Measurements from ENCODE around the gene STX3. TPM values are rescaled to one million over a fixed set of nuclear protein-coding genes. Genes with fewer than 3 reads are reported as not detected.

The STX3 gene
- total RNA-seq, 4 donors from 2014 or later = 8.9 to 36.6 (median 26.3) TPM

GRCh38 chr11:59785818-59786217 is 30.6 kb downstream of the STX3 start:
- H3K9me3 ChIP-seq = no peaks in the 10 kb centered on the region
- TF ChIP-seq POLR2A (IDR thresholded peaks at IDR 0.05) (no peak), CTCF (IDR thresholded peaks at IDR 0.05) (no peak)
- H3K4me3 ChIP-seq = no peak overlapping the region

GRCh38 chr11:59787255-59787588 is 32.0 kb downstream of the STX3 start:
- Histone ChIP-seq H3K9me3 (no peaks in the 10 kb centered on the region), H3K36me3 (no peaks in the 10 kb centered on the region), H3K27ac (no peak overlapping the region), H3K27me3 (no peaks in the 10 kb centered on the region), H3K4me3 (no peak overlapping the region), H3K4me1 (no peaks in the 10 kb centered on the region)
- intact Hi-C loops (cut with DNase I; ENCODE audit: low total_unique reads) = no loop called here
- TF ChIP-seq POLR2A (IDR thresholded peaks at IDR 0.05) = no peak
- no peak for TF ChIP-seq CTCF (IDR thresholded peaks at IDR 0.05)
- no peak for DNase-seq

More at GRCh38 chr11:59785818-59786217, 30.6 kb downstream of the STX3 start:
- Histone ChIP-seq H3K36me3 (no peaks in the 10 kb centered on the region), H3K27ac (no peak overlapping the region), H3K4me1 (no peaks in the 10 kb centered on the region), H3K27me3 (no peaks in the 10 kb centered on the region)
- intact Hi-C loops (cut with DNase I; ENCODE audit: low total_unique reads) = no loop called here
- DNase-seq = no peak

GRCh38 chr11:59787816-59788215 is 32.6 kb downstream of the STX3 start:
- no peaks in the 10 kb centered on the region for H3K27me3 ChIP-seq
- no peaks in the 10 kb centered on the region for H3K36me3 ChIP-seq
- no peak overlapping the region for H3K4me3 ChIP-seq
- H3K4me1 ChIP-seq = no peaks in the 10 kb centered on the region
- H3K9me3 ChIP-seq = no peaks in the 10 kb centered on the region
- TF ChIP-seq POLR2A (IDR thresholded peaks at IDR 0.05) (no peak), CTCF (IDR thresholded peaks at IDR 0.05) (no peak)
- DNase-seq = no peak
- intact Hi-C loops (cut with DNase I; ENCODE audit: low total_unique reads) = no loop called here
- H3K27ac ChIP-seq = no peak overlapping the region

GRCh38 chr11:59791639-59792038 is 36.5 kb downstream of the STX3 start:
- no peaks in the 10 kb centered on the region for H3K9me3 ChIP-seq
- no peak overlapping the region for H3K4me3 ChIP-seq
- H3K36me3 ChIP-seq = peaks cover 0 to 2% of the 10 kb centered on the region in 2 donors
- no peak for TF ChIP-seq CTCF (IDR thresholded peaks at IDR 0.05)
- TF ChIP-seq POLR2A (IDR thresholded peaks at IDR 0.05) = no peak
- no peak overlapping the region for H3K27ac ChIP-seq
- H3K4me1 ChIP-seq = no peaks in the 10 kb centered on the region
- no peaks in the 10 kb centered on the region for H3K27me3 ChIP-seq
- DNase-seq = no peak
- intact Hi-C loops (cut with DNase I; ENCODE audit: low total_unique reads) = no loop called here

- H3K36me3 ChIP-seq = peaks cover 0 to 2% of the 10 kb centered on the region in 2 donors
- no peak for DNase-seq
- H3K9me3 ChIP-seq = no peaks in the 10 kb centered on the region
- no peak overlapping the region for H3K27ac ChIP-seq
- intact Hi-C loops (cut with DNase I; ENCODE audit: low total_unique reads) = no loop called here
- TF ChIP-seq POLR2A (IDR thresholded peaks at IDR 0.05) = no peak
- no peak for TF ChIP-seq CTCF (IDR thresholded peaks at IDR 0.05)
- no peak overlapping the region for H3K4me3 ChIP-seq
- no peaks in the 10 kb centered on the region for H3K4me1 ChIP-seq
- H3K27me3 ChIP-seq = no peaks in the 10 kb centered on the region
Observed at GRCh38 chr11:59792507-59792906, 37.3 kb downstream of the STX3 start.
